Osteoblast (primary cell): ENCODE data around the gene MEPE. TPM values are rescaled to one million over a fixed set of nuclear protein-coding genes. Genes with fewer than 3 reads are reported as not detected.
"Not testable (repeated sequence)": the region's sequence is repeated elsewhere in the genome, so short reads cannot be mapped to it uniquely, and the experiment has no call there.

Experiments used
- DNase-seq: peaks from one replicate; pipeline ENCODE4 v3.0.0; 2011; ENCODE audit warnings: low spot score, mixed read lengths; ENCODE audit not compliant: insufficient read length; ENCODE audit errors: missing footprints
- H2AFZ ChIP-seq: 2 replicates; pipeline ENCODE4 v1.6.0; 2011; ENCODE audit warnings: mild to moderate bottlenecking, low read length
- H3K27ac ChIP-seq: 2 replicates; pipeline ENCODE4 v1.5.1; 2011; ENCODE audit warnings: mild to moderate bottlenecking, low read depth, low read length, moderate library complexity
- H3K27me3 ChIP-seq: 2 replicates; pipeline ENCODE4 v1.6.0; 2012; ENCODE audit warnings: mild to moderate bottlenecking, control low read depth, inconsistent platforms, low read length, moderate library complexity; ENCODE audit not compliant: insufficient read depth
- H3K36me3 ChIP-seq: 2 replicates; pipeline ENCODE4 v1.5.1; 2011; ENCODE audit warnings: mild to moderate bottlenecking, low read length, control low read depth, moderate library complexity; ENCODE audit not compliant: insufficient read depth
- H3K4me1 ChIP-seq: 2 replicates; pipeline ENCODE4 v1.5.1; 2011; ENCODE audit warnings: mild to moderate bottlenecking, low read length, control low read depth, moderate library complexity; ENCODE audit not compliant: insufficient read depth
- H3K4me2 ChIP-seq: 2 replicates; pipeline ENCODE4 v1.6.0; 2011; ENCODE audit warnings: mild to moderate bottlenecking, low read length; ENCODE audit not compliant: insufficient read depth
- H3K4me3 ChIP-seq: fragments of 200-600 bp; sonication (generic); 3 replicates; pipeline ENCODE4 v1.5.1; 2012; ENCODE audit warnings: mild to moderate bottlenecking, low read length, inconsistent platforms; ENCODE audit not compliant: insufficient read depth
- H3K79me2 ChIP-seq: 2 replicates; pipeline ENCODE4 v1.6.0; 2012; ENCODE audit warnings: mild to moderate bottlenecking, low read length, control low read depth, inconsistent platforms; ENCODE audit not compliant: insufficient read depth
- H3K9me3 ChIP-seq: 2 replicates; pipeline ENCODE4 v1.5.1; 2011; ENCODE audit warnings: low read depth, low read length, control low read depth
- H4K20me1 ChIP-seq: 2 replicates; pipeline ENCODE4 v1.6.0; 2012; ENCODE audit warnings: mild to moderate bottlenecking, low read length, control low read depth; ENCODE audit not compliant: insufficient read depth
- total RNA-seq: library from RNA; depleted of rRNA; stranded (reverse); fragments of >200 nt; gene quantifications from 2 replicates; pipeline ENCODE4 v1.2.3, GENCODE V29; 2012
- TF ChIP-seq, protein P1 (sequence below): IDR thresholded peaks from 2 replicates; pipeline ENCODE4 v1.5.1; 2011; ENCODE audit warnings: mild to moderate bottlenecking, low read depth, low read length, moderate library complexity; ENCODE audit errors: extremely low read depth

Gene MEPE
- total RNA-seq, 1 donor: not detected

GRCh38 chr4:87882321-87882720, 49.6 kb downstream of the MEPE start:
- no peaks in the 10 kb centered on the region for H3K4me1 ChIP-seq
- H3K9me3 ChIP-seq: no peaks in the 10 kb centered on the region
- H3K4me3 ChIP-seq: no peak overlapping the region
- H4K20me1 ChIP-seq: no peaks in the 10 kb centered on the region
- no peak for DNase-seq
- no peaks in the 10 kb centered on the region for H3K27me3 ChIP-seq
- no peak overlapping the region for H3K27ac ChIP-seq
- TF ChIP-seq, protein P1, sequence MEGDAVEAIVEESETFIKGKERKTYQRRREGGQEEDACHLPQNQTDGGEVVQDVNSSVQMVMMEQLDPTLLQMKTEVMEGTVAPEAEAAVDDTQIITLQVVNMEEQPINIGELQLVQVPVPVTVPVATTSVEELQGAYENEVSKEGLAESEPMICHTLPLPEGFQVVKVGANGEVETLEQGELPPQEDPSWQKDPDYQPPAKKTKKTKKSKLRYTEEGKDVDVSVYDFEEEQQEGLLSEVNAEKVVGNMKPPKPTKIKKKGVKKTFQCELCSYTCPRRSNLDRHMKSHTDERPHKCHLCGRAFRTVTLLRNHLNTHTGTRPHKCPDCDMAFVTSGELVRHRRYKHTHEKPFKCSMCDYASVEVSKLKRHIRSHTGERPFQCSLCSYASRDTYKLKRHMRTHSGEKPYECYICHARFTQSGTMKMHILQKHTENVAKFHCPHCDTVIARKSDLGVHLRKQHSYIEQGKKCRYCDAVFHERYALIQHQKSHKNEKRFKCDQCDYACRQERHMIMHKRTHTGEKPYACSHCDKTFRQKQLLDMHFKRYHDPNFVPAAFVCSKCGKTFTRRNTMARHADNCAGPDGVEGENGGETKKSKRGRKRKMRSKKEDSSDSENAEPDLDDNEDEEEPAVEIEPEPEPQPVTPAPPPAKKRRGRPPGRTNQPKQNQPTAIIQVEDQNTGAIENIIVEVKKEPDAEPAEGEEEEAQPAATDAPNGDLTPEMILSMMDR: no peak
- H3K79me2 ChIP-seq: no peaks in the 10 kb centered on the region
- no peak overlapping the region for H3K4me2 ChIP-seq
- no peak overlapping the region for H2AFZ ChIP-seq
- H3K36me3 ChIP-seq: no peaks in the 10 kb centered on the region

DNA sequence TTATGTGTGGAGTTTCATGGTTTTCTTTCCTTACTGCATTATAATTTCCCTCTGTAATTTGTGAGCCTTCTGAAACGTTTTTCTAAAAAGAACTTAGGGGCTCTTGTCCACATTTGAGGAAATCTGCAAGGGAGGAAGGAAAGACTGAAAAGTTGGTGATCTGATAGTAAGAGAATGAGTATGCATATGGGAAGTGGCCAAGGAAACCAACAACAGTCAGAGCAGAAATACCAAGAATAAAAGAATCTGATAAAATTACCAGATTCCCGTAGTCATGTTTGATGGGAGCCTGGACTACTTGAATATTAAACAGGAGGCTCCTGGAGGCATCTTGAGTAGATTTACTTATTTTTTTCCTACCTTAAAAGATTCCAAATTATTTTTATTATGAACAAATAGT, 50.1 kb downstream of the MEPE start:
- no peaks in the 10 kb centered on the region for H3K9me3 ChIP-seq
- H2AFZ ChIP-seq: no peak overlapping the region
- no peak overlapping the region for H3K27ac ChIP-seq
- no peaks in the 10 kb centered on the region for H3K36me3 ChIP-seq
- no peak overlapping the region for H3K4me2 ChIP-seq
- no peaks in the 10 kb centered on the region for H3K4me1 ChIP-seq
- H3K4me3 ChIP-seq: no peak overlapping the region
- H4K20me1 ChIP-seq: no peaks in the 10 kb centered on the region
- no peaks in the 10 kb centered on the region for H3K27me3 ChIP-seq
- no peak for DNase-seq
- TF ChIP-seq, protein P1: no peak
- H3K79me2 ChIP-seq: no peaks in the 10 kb centered on the region

- Histone ChIP-seq H3K36me3 (no peaks in the 10 kb centered on the region), H2AFZ (no peak overlapping the region), H3K4me2 (no peak overlapping the region), H3K4me1 (no peaks in the 10 kb centered on the region), H3K79me2 (no peaks in the 10 kb centered on the region), H3K27ac (no peak overlapping the region), H3K9me3 (no peaks in the 10 kb centered on the region), H4K20me1 (no peaks in the 10 kb centered on the region), H3K4me3 (no peak overlapping the region), H3K27me3 (no peaks in the 10 kb centered on the region)
- DNase-seq: no peak
- TF ChIP-seq, protein P1: no peak
These were observed 52.3 kb downstream of the MEPE start for GRCh38 chr4:87884976-87885549.

GRCh38 chr4:87886083-87886482, 53.3 kb downstream of the MEPE start:
- H3K4me1 ChIP-seq: no peaks in the 10 kb centered on the region
- no peak overlapping the region for H3K27ac ChIP-seq
- H3K36me3 ChIP-seq: no peaks in the 10 kb centered on the region
- no peak overlapping the region for H3K4me3 ChIP-seq
- no peak for DNase-seq
- TF ChIP-seq, protein P1: no peak
- no peaks in the 10 kb centered on the region for H3K9me3 ChIP-seq
- no peaks in the 10 kb centered on the region for H4K20me1 ChIP-seq
- H2AFZ ChIP-seq: no peak overlapping the region
- H3K27me3 ChIP-seq: no peaks in the 10 kb centered on the region
- no peaks in the 10 kb centered on the region for H3K79me2 ChIP-seq
- no peak overlapping the region for H3K4me2 ChIP-seq

DNA sequence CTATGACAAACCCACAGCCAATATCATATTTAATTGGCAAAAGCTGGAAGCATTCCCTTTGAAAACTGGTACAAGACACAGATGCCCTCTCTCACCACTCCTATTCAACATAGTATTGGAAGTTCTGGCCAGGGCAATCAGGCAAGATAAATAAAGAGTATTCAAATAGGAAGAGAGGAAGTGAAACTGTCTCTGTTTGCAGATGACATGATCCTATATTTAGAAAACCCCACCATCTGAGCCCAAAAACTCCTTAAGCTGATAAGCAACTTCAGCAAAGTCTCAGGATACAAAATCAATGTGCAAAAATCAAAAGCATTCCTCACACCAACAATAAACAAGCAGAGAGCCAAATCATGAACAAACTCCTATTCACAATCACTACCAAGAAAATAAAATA, 58.0 kb downstream of the MEPE start:
- H3K79me2 ChIP-seq, H4K20me1 ChIP-seq, H3K9me3 ChIP-seq, H3K27me3 ChIP-seq, H3K4me2 ChIP-seq, H3K4me3 ChIP-seq, H2AFZ ChIP-seq, H3K4me1 ChIP-seq, H3K36me3 ChIP-seq, H3K27ac ChIP-seq, DNase-seq: not testable (repeated sequence)
